A673 (cell line): Measurements from ENCODE around the gene CLSTN2.

ENCODE experiments used
- EZH2 ChIP-seq: fragments of 200-600 bp; sonication (generic); IDR thresholded peaks from 2 replicates; pipeline ENCODE4 v1.6.1; 2017; ENCODE audit warnings: borderline replicate concordance, low read depth, mild to moderate bottlenecking, mixed read lengths, antibody characterized with exemption, low read length; ENCODE audit not compliant: poor library complexity, severe bottlenecking
- TF ChIP-seq, protein P1 (sequence below): fragments of 300-800, 200-600 bp; sonication (generic); conservative IDR thresholded peaks from 2 replicates; pipeline ENCODE4 v1.5.1; 2017; ENCODE audit warnings: low read depth, mild to moderate bottlenecking, antibody characterized with exemption, low read length, moderate library complexity, mixed read lengths

DNA sequence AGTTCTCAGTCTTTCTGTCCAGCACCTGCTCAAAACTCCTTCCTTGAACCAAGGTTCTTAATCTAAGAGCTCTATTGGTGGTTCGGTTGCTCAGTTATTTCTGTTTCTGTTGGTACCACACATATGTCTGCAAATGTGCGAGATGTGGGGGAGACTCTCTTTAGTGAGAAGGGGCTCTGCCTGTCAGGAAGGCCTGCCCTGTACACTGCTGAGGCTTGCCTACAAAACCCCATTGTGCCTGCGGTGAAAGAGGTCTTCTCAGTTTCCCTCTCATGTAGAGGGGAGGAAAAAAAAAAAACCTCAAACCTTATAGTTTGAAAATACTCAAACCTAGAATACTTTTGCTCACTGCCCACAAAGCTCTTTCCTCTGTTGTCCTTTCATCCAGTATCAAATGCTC, 142.4 kb downstream of the CLSTN2 start:
- TF ChIP-seq, protein P1, sequence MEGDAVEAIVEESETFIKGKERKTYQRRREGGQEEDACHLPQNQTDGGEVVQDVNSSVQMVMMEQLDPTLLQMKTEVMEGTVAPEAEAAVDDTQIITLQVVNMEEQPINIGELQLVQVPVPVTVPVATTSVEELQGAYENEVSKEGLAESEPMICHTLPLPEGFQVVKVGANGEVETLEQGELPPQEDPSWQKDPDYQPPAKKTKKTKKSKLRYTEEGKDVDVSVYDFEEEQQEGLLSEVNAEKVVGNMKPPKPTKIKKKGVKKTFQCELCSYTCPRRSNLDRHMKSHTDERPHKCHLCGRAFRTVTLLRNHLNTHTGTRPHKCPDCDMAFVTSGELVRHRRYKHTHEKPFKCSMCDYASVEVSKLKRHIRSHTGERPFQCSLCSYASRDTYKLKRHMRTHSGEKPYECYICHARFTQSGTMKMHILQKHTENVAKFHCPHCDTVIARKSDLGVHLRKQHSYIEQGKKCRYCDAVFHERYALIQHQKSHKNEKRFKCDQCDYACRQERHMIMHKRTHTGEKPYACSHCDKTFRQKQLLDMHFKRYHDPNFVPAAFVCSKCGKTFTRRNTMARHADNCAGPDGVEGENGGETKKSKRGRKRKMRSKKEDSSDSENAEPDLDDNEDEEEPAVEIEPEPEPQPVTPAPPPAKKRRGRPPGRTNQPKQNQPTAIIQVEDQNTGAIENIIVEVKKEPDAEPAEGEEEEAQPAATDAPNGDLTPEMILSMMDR, result no peak
- TF ChIP-seq EZH2, result no peak
